Breast epithelium (tissue), 4 donors: Measurements from ENCODE around the gene EFHD1. TPM values are rescaled to one million over a fixed set of nuclear protein-coding genes. Genes with fewer than 3 reads are reported as not detected.
A peak's percentile ranks its signal among the peaks of the same experiment; 100 is the strongest.

Source experiments
- DNase-seq, 2 donors: peaks; one replicate each; pipeline ENCODE4 v3.0.0-alpha.2; 2019; ENCODE audit warnings: low spot score in 2 of 2
- H3K27ac ChIP-seq, 2 donors: fragments of 200-600 bp; sonication (generic) in 1 of 2; one replicate each; pipeline ENCODE4 v1.5.1; 2016 to 2019; ENCODE audit warnings: mild to moderate bottlenecking in 1 of 2
- H3K27me3 ChIP-seq, 2 donors: fragments of 200-600 bp; sonication (generic) in 1 of 2; one replicate each; pipeline versions ENCODE4 v1.5.1 to v1.6.0; 2017 to 2019; ENCODE audit warnings: control low read depth in 1 of 2, mild to moderate bottlenecking in 1 of 2
- H3K36me3 ChIP-seq: fragments of 200-600 bp; one replicate; pipeline ENCODE4 v1.5.1; 2019
- H3K4me1 ChIP-seq, 2 donors: fragments of 200-600 bp; sonication (generic); one replicate each; pipeline ENCODE4 v1.5.1; 2016 to 2019; ENCODE audit warnings: control low read depth in 1 of 2
- H3K4me3 ChIP-seq, 3 donors: fragments of 200-600 bp; sonication (generic); 1 replicate in 2 of 3; 2 replicates in 1 of 3; pipeline ENCODE4 v1.5.1; 2016 to 2019; ENCODE audit warnings: mild to moderate bottlenecking in 3 of 3, moderate library complexity in 2 of 3
- H3K9me3 ChIP-seq, 2 donors: fragments of 200-600 bp; sonication (generic) in 1 of 2; one replicate each; pipeline ENCODE4 v1.5.1; 2016 to 2019; ENCODE audit warnings: control low read depth in 1 of 2
- POLR2A ChIP-seq: fragments of 450-650 bp; IDR thresholded peaks from one replicate; pipeline ENCODE4 v1.6.1; 2016; ENCODE audit warnings: antibody characterized with exemption, mild to moderate bottlenecking, moderate library complexity
- POLR2AphosphoS5 ChIP-seq, 3 donors: sonication (generic); formaldehyde crosslinking; IDR thresholded peaks; one replicate each; pipeline ENCODE4 v1.6.1; 2017; ENCODE audit warnings: antibody characterized with exemption in 3 of 3
- intact Hi-C: fragments of 100-400 bp; cut with DNase I; formaldehyde crosslinking; loops from one replicate; pipeline ENCODE4 v1.15.1; 2023; ENCODE audit warnings: low total_unique reads
- total RNA-seq, 3 donors: library from RNA; depleted of rRNA; stranded (reverse); fragments of >200 nt; gene quantifications; one replicate each; pipeline ENCODE4 v1.1.0, GENCODE V29; 2016
- TF ChIP-seq, protein P1 (sequence below), 3 donors: fragments of 450-650 bp; IDR thresholded peaks; one replicate each; pipeline ENCODE4 v1.5.1; 2016 to 2017; ENCODE audit warnings: antibody characterized with exemption in 3 of 3, mild to moderate bottlenecking in 3 of 3, moderate library complexity in 3 of 3

EFHD1 gene
- total RNA-seq, 3 donors from 2014 or later: 31.0 to 67.2 (median 52.8) TPM

DNA sequence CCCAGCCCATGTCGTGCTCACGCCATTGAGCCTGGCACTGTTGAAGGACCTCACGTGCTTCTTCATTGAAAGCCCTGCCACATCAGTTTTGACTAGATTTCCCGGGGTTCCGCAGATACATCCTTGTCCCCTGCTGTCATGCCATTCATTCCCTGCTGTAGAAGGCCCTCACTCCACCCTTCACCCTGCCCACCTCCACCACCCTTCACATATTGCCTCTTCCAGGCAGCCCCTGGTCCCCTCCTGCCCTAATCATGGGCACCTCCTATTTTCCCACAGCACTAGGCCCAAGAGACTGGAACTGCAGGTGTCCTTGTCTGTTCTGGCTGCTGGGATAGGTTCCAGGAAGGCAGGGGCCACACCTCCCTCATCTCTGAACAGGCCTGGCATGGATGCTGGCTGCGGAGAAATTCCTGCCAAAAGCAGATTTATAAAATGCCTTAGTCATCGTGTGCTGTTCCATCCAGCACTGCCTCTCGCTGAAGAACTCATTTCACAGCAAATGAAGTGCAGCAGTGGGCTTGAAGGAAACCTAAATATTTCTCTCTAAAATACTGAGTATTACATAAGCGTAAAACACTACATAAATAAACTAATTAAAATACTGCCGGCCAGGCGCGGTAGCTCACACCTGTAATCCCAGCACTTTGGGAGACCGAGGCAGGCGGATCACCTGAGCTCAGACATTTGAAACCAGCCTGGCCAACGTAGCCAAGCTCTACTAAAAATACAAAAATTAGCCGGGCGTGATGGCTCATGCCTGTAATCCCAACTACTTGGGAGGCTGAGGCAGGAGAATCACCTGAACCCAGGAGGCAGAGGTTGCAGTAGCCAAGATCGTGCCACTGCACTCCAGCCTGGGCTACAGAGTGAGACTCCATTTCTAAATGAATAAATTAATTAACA, 44.5 kb upstream of the EFHD1 start:
- Histone ChIP-seq H3K9me3 (no peaks in the 10 kb centered on the region), H3K27ac (peak overlapping the region; percentile 14 to 25), H3K4me3 (no peak overlapping the region), H3K27me3 (no peaks in the 10 kb centered on the region), H3K4me1 (no peaks in the 10 kb centered on the region), H3K36me3 (no peaks in the 10 kb centered on the region)
- intact Hi-C loops: no loop called here
- peak in 1 of 2 donors; percentile 67 for DNase-seq
- TF ChIP-seq POLR2A (no peak), POLR2AphosphoS5 (IDR thresholded peaks at IDR 0.05) (no peak)
- TF ChIP-seq, protein P1, sequence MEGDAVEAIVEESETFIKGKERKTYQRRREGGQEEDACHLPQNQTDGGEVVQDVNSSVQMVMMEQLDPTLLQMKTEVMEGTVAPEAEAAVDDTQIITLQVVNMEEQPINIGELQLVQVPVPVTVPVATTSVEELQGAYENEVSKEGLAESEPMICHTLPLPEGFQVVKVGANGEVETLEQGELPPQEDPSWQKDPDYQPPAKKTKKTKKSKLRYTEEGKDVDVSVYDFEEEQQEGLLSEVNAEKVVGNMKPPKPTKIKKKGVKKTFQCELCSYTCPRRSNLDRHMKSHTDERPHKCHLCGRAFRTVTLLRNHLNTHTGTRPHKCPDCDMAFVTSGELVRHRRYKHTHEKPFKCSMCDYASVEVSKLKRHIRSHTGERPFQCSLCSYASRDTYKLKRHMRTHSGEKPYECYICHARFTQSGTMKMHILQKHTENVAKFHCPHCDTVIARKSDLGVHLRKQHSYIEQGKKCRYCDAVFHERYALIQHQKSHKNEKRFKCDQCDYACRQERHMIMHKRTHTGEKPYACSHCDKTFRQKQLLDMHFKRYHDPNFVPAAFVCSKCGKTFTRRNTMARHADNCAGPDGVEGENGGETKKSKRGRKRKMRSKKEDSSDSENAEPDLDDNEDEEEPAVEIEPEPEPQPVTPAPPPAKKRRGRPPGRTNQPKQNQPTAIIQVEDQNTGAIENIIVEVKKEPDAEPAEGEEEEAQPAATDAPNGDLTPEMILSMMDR (IDR thresholded peaks at IDR 0.05): no peak

DNA sequence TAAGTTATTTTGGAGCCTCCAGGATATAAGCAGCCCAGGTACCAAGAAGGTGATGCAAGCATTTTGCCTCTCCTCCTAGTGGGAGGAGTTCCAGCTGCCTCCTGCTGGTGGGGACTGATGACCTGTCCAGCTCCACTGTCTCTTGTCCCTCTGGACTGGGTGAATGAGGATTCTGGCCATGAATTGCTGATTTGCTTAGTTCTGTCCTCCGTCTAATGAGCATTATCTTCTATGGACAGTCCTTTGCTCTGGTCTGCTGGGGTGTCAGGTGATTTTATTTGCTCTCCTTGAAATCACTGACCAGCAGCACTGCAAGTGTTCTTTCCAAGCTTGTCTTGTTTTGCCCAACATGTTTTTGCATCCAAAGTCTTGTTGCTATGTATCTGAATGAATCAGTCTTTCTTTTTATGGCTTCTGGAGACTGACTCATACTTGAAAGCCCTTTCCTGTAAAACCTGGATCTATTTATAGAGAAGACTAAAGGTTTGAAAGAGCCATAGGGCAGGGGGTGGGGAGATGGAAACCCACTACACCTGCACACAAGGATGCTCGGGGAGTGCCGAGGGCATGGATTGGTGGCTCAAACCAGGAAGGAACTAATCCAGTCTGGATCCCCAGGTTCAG, 40.5 kb upstream of the EFHD1 start:
- Histone ChIP-seq H3K4me3 (no peak overlapping the region), H3K27me3 (no peaks in the 10 kb centered on the region), H3K9me3 (no peaks in the 10 kb centered on the region), H3K36me3 (no peaks in the 10 kb centered on the region), H3K4me1 (no peaks in the 10 kb centered on the region), H3K27ac (peak overlapping the region; percentile 66 to 74)
- DNase-seq: no peak
- no peak for TF ChIP-seq POLR2A
- intact Hi-C loops: no loop called here

DNA sequence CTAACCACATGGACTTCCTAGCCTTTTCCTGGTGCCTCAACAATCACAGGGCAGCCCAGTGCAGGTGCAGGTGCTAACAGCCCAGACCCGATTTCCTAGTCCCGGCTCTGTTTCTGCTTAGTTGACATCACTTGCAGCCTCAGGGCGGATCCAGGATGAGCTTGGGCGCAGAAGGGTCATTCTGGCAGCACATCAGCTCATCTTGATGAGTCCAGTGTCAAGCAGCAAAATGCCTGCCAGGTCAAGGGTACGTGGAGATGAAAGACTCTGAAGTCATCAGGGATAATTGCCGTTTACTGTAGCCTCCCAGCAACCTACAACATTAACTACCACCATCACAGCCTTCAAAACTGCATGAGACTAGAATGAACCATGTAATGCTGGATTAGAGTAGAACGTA, 39.4 kb upstream of the EFHD1 start:
- no peaks in the 10 kb centered on the region for H3K4me1 ChIP-seq
- peak overlapping the region in 1 of 2 donors; percentile 66 for H3K27ac ChIP-seq
- TF ChIP-seq POLR2AphosphoS5 (IDR thresholded peaks at IDR 0.05) (no peak), POLR2A (no peak)
- TF ChIP-seq, protein P1 (IDR thresholded peaks at IDR 0.05): no peak
- no peak overlapping the region for H3K4me3 ChIP-seq
- no peaks in the 10 kb centered on the region for H3K9me3 ChIP-seq
- intact Hi-C loops: no loop called here
- no peaks in the 10 kb centered on the region for H3K36me3 ChIP-seq
- no peaks in the 10 kb centered on the region for H3K27me3 ChIP-seq
- DNase-seq: no peak

DNA sequence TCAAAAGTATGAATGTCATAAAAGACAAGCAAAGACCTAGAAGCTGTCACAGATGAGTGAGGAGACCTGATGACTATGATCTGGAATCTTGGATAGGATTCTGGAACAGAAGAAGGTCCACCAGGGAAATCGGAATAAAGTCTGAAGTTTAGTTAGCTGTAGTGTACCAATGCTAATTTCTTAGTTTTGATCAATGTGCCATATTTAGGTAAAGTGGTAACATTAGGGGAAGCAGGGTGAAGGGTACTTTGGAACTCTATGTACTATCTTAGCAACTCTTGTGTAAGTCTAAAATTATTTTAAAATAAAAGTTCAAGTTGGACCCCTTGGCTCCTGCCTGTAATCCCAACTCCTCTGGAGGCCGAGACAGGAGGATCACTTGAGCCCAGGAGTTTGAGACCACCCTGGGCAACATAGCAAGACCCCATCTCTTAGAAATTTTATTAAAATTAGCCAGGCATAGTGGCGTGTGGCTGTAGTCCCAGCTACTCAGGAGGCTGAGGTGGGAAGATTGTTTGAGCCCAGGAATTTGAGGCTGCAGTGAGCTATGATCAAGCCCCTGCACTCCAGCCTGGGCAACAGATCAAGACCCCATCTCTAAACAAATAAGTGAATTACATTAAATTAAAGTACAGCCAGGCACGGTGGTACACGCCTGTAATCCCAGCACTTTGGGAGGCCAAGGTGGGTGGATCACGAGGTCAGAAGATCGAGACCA, 35.9 kb upstream of the EFHD1 start:
- TF ChIP-seq POLR2A: no peak
- TF ChIP-seq POLR2AphosphoS5 (IDR thresholded peaks at IDR 0.05): no peak
- TF ChIP-seq, protein P1 (IDR thresholded peaks at IDR 0.05): no peak
- no peaks in the 10 kb centered on the region for H3K4me1 ChIP-seq
- intact Hi-C loops: no loop called here

DNA sequence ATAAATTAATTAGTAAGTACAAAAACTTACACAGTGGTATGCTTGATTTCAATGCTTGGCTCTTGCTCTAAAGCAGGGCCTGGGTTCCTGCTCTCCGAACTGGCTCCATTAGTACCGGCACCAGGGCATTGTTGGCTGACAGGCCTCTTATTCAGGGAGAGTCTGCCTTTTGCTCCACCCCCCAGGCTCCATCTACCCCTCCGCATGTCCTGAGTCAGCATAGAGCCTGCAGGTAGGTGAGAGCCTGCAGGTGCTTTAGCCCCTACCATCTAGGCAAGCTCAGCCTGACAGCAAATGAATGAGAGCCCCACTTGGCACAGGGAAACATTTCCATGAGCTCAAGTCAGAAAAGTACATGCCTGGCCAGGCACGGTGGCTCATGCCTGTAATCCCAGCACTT, 35.1 kb upstream of the EFHD1 start:
- intact Hi-C loops: no loop called here
- no peak for DNase-seq

More for the DNA sequence above, 35.9 kb upstream of the EFHD1 start:
- Histone ChIP-seq H3K27me3 (no peaks in the 10 kb centered on the region), H3K9me3 (no peaks in the 10 kb centered on the region), H3K27ac (no peak overlapping the region), H3K36me3 (no peaks in the 10 kb centered on the region), H3K4me3 (no peak overlapping the region)
- DNase-seq: no peak

More for the DNA sequence above, 35.1 kb upstream of the EFHD1 start:
- no peak overlapping the region for H3K27ac ChIP-seq
- H3K36me3 ChIP-seq: no peaks in the 10 kb centered on the region
- H3K27me3 ChIP-seq: no peaks in the 10 kb centered on the region
- no peaks in the 10 kb centered on the region for H3K9me3 ChIP-seq
- H3K4me1 ChIP-seq: no peaks in the 10 kb centered on the region
- TF ChIP-seq, protein P1 (IDR thresholded peaks at IDR 0.05): no peak
- no peak for TF ChIP-seq POLR2A
- no peak for TF ChIP-seq POLR2AphosphoS5 (IDR thresholded peaks at IDR 0.05)
- no peak overlapping the region for H3K4me3 ChIP-seq
